ENCODE data around the gene PPP1R16B.
A peak's percentile ranks its signal among the peaks of the same experiment; 100 is the strongest.
"Not testable (repeated sequence)": the region's sequence is repeated elsewhere in the genome, so short reads cannot be mapped to it uniquely, and the experiment has no call there.

The PPP1R16B gene

DNA sequence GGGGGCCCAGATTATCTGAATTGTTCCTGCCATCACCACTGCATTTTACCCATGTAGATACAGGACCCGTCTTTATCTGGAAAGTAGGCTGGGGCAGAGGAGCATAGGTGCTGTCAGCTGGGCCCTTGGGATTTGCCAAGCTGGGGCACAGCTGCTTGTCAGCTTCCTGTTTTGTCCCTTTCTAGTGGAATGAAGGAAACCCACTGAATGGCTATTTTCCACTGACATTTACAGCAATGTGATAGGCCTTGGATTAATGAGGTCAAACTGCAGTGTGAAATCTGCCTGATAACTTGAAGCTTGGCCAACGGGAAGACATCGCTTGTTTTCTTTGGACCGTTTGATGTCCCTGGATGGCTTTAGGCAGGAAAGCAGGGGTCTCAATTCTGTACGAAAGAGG is 6.7 kb downstream of the PPP1R16B start:
- H3K36me3 ChIP-seq (ENCODE audit: insufficient read depth, low read length), result peaks cover 58% of the 10 kb centered on the region
- H3K4me2 ChIP-seq (ENCODE audit: low read length), result peak overlapping the region; percentile 51
- peak overlapping the region; percentile 32 for H3K9ac ChIP-seq (ENCODE audit: low read length)
- no peaks in the 10 kb centered on the region for H3K9me3 ChIP-seq (ENCODE audit: low read length)
- H3K4me1 ChIP-seq (ENCODE audit: insufficient read depth, low read length, severe bottlenecking), result peaks cover 76% of the 10 kb centered on the region
- no peaks in the 10 kb centered on the region for H3F3A ChIP-seq (ENCODE audit: insufficient read depth, low read length)
- peaks cover 88% of the 10 kb centered on the region for H3K79me2 ChIP-seq (ENCODE audit: insufficient read depth, low read length)
- no peak overlapping the region for H2AFZ ChIP-seq (ENCODE audit: low read length)
- H4K20me1 ChIP-seq (ENCODE audit: insufficient read depth, low read length), result no peaks in the 10 kb centered on the region
- H3K27ac ChIP-seq (ENCODE audit: low read depth, low read length, poor library complexity, severe bottlenecking), result peak overlapping the region; percentile 90
- H3K9me2 ChIP-seq (ENCODE audit: low read depth, low read length), result no peaks in the 10 kb centered on the region
- peak overlapping the region; percentile 18 for H3K4me3 ChIP-seq (ENCODE audit: low read depth, low read length, poor library complexity, severe bottlenecking)
- H3K27me3 ChIP-seq (ENCODE audit: insufficient read depth, low read length), result no peaks in the 10 kb centered on the region
- TF ChIP-seq CTCF (IDR thresholded peaks at IDR 0.05; ENCODE audit: low read length) (no peak), EZH2 (IDR thresholded peaks at IDR 0.05; ENCODE audit: borderline replicate concordance, low read length) (no peak)

DNA sequence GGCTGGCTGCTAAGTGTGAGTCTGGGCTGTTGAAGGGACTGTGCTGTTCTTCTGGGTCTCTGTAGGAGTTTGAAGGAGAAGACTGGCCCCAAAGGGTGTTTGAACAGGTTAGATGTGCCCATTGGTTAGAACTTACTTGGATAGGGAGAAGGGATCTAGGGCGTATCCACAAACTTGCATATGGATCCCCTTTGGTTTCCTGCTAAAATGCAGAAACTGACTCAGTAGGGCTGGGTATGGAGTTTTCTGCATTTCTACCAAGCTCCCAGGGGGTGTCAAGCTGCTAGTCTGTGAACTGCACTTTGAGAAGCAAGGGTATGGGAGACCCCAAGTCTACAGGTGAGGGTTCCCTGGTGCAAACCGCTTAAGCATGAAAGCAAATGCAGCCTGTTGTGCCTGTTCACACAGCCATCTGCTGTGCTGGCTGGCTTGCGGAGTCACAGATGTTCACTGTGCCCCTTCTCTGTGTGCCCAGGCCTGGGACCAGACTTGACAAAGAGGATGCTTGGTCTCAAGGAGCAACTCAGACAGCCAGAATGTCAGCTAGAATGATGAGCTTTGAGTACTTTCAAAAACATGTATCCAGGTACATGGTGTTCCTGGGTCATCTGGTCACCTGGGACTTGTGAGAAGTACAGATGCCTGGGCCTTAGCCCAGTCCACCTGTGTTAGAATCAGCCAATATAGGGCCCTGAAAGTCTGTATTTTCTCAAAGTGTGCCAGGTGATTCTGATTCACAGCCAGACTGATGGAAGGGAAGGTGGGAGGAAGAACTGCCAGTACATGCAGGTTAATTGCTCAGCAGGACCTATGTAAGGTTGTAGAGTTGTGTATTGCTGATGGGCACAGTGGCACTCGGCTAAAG is 7.4 kb downstream of the PPP1R16B start:
- Histone ChIP-seq H3K4me2 (ENCODE audit: low read length) (peak overlapping the region; percentile 51; the same call in 1 of the 2 replicates), H3K27ac (ENCODE audit: low read depth, low read length, poor library complexity, severe bottlenecking) (peak overlapping the region; percentile 90), H2AFZ (ENCODE audit: low read length) (no peak overlapping the region), H3K9me2 (ENCODE audit: low read depth, low read length) (no peaks in the 10 kb centered on the region), H3K4me3 (ENCODE audit: low read depth, low read length, poor library complexity, severe bottlenecking) (no peak overlapping the region), H3K27me3 (ENCODE audit: insufficient read depth, low read length) (no peaks in the 10 kb centered on the region), H3F3A (ENCODE audit: insufficient read depth, low read length) (no peaks in the 10 kb centered on the region), H3K9ac (ENCODE audit: low read length) (peak overlapping the region; percentile 32), H3K4me1 (ENCODE audit: insufficient read depth, low read length, severe bottlenecking) (peaks cover 71% of the 10 kb centered on the region), H4K20me1 (ENCODE audit: insufficient read depth, low read length) (no peaks in the 10 kb centered on the region), H3K36me3 (ENCODE audit: insufficient read depth, low read length) (peaks cover 62% of the 10 kb centered on the region), H3K79me2 (ENCODE audit: insufficient read depth, low read length) (peaks cover 87% of the 10 kb centered on the region), H3K9me3 (ENCODE audit: low read length) (no peaks in the 10 kb centered on the region)
- no peak for TF ChIP-seq EZH2 (IDR thresholded peaks at IDR 0.05; ENCODE audit: borderline replicate concordance, low read length)
- TF ChIP-seq CTCF (IDR thresholded peaks at IDR 0.05; ENCODE audit: low read length), result no peak

GRCh38 chr20:38813574-38813962 is 8.1 kb downstream of the PPP1R16B start:
- not testable (repeated sequence) for H4K20me1 ChIP-seq (ENCODE audit: insufficient read depth, low read length); H3K27me3 ChIP-seq (ENCODE audit: insufficient read depth, low read length)

More at GRCh38 chr20:38813574-38813962, 8.1 kb downstream of the PPP1R16B start:
- Histone ChIP-seq H3K36me3 (ENCODE audit: insufficient read depth, low read length) (peaks cover 62% of the 10 kb centered on the region), H3K79me2 (ENCODE audit: insufficient read depth, low read length) (peaks cover 87% of the 10 kb centered on the region), H3K4me1 (ENCODE audit: insufficient read depth, low read length, severe bottlenecking) (peaks cover 71% of the 10 kb centered on the region), H3K4me2 (ENCODE audit: low read length) (peak overlapping the region; percentile 51; the same call in 1 of the 2 replicates), H3K27ac (ENCODE audit: low read depth, low read length, poor library complexity, severe bottlenecking) (peak overlapping the region; percentile 90)
- not testable (repeated sequence) for H3K4me3 ChIP-seq (ENCODE audit: low read depth, low read length, poor library complexity, severe bottlenecking); H3K9me2 ChIP-seq (ENCODE audit: low read depth, low read length); H3F3A ChIP-seq (ENCODE audit: insufficient read depth, low read length); H2AFZ ChIP-seq (ENCODE audit: low read length); H3K9ac ChIP-seq (ENCODE audit: low read length); H3K9me3 ChIP-seq (ENCODE audit: low read length)

Measured in OCI-LY1 (cell line).